SK-N-SH (cell line): ENCODE measurements around the gene PRELID1. TPM values are rescaled to one million over a fixed set of nuclear protein-coding genes. Genes with fewer than 3 reads are reported as not detected.

Experiments used
- CTCF ChIA-PET: fragments of 300-600, 350-600 bp; formaldehyde crosslinking; extraction: SDS; loops from one replicate; lab custom pipeline; 2021; lab: Yijun Ruan, JAX
- POLR2A ChIA-PET: fragments of 350-600 bp; sonication (Branson Sonifier 250); formaldehyde crosslinking; extraction: SDS; loops from one replicate; lab custom pipeline; 2020; ENCODE audit warnings: antibody characterized with exemption, inconsistent platforms; lab: Yijun Ruan, JAX
- DNase-seq: peaks from one replicate; pipeline ENCODE4 v3.0.0; 2012
- H2AFZ ChIP-seq: fragments of 200-600 bp; sonication (generic); 2 replicates; pipeline ENCODE4 v1.8.1; 2016; ENCODE audit warnings: antibody characterized with exemption, mild to moderate bottlenecking, low read depth
- H3F3A ChIP-seq: fragments of 200-600 bp; sonication (generic); replicated peaks from 2 replicates; pipeline ENCODE3; 2016; ENCODE audit warnings: antibody characterized with exemption, mild to moderate bottlenecking; ENCODE audit not compliant: insufficient read depth
- H3K27ac ChIP-seq, 2 experiments: fragments of 200-500 bp in 1 of 2; fragments of 200-600 bp in 1 of 2; sonication (Bioruptor generic) in 1 of 2; sonication (generic), shearing (Covaris generic) in 1 of 2; 2 replicates each; pipeline versions ENCODE4 v1.5.1 to v1.6.1; 2014 to 2016; ENCODE audit warnings: low read depth in 2 of 2, inconsistent platforms in 1 of 2, low read length in 1 of 2, mild to moderate bottlenecking in 1 of 2, mixed read lengths in 1 of 2
- H3K27me3 ChIP-seq: fragments of 200-600 bp; sonication (generic), shearing (Covaris generic); 2 replicates; pipeline ENCODE4 v1.6.1; 2016; ENCODE audit warnings: mixed run types; ENCODE audit not compliant: insufficient read depth
- H3K36me3 ChIP-seq, 2 experiments: fragments of 200-500 bp in 1 of 2; fragments of 200-600 bp in 1 of 2; sonication (Bioruptor generic) in 1 of 2; sonication (generic) in 1 of 2; replicated peaks in 1 of 2; 2 replicates each; pipeline versions ENCODE3 to v1.5.1; 2014 to 2016; ENCODE audit warnings: low read length in 1 of 2, mild to moderate bottlenecking in 1 of 2; ENCODE audit not compliant: insufficient read depth in 2 of 2, control insufficient read depth in 1 of 2
- H3K4me1 ChIP-seq, 2 experiments: fragments of 200-500 bp in 1 of 2; fragments of 200-600 bp in 1 of 2; sonication (Bioruptor generic) in 1 of 2; sonication (generic), shearing (Covaris generic) in 1 of 2; 2 replicates each; pipeline versions ENCODE4 v1.5.1 to v1.6.1; 2014 to 2016; ENCODE audit warnings: low read depth in 1 of 2, low read length in 1 of 2, mixed run types in 1 of 2; ENCODE audit not compliant: insufficient read depth in 2 of 2, control insufficient read depth in 1 of 2
- H3K4me2 ChIP-seq: fragments of 200-600 bp; sonication (generic), shearing (Covaris generic); 2 replicates; pipeline ENCODE4 v1.6.1; 2017; ENCODE audit warnings: mixed run types
- H3K4me3 ChIP-seq, 2 experiments: fragments of 200-500 bp in 1 of 2; fragments of 200-600 bp in 1 of 2; sonication (Bioruptor generic) in 1 of 2; sonication (generic), shearing (Covaris generic) in 1 of 2; 2 replicates each; pipeline versions ENCODE4 v1.5.1 to v1.8.1; 2014 to 2016; ENCODE audit warnings: low read depth in 2 of 2, inconsistent platforms in 1 of 2, low read length in 1 of 2, mild to moderate bottlenecking in 1 of 2, mixed read lengths in 1 of 2, moderate library complexity in 1 of 2
- H3K79me2 ChIP-seq: fragments of 200-600 bp; sonication (generic); 2 replicates; pipeline ENCODE4 v1.8.1; 2017; ENCODE audit warnings: mild to moderate bottlenecking; ENCODE audit not compliant: insufficient read depth
- H3K9ac ChIP-seq: fragments of 200-600 bp; sonication (generic); 2 replicates; pipeline ENCODE4 v1.6.1; 2017; ENCODE audit warnings: mixed run types
- H3K9me2 ChIP-seq: fragments of 200-600 bp; sonication (generic); 2 replicates; pipeline ENCODE4 v1.6.1; 2017; ENCODE audit warnings: mixed run types
- H3K9me3 ChIP-seq: fragments of 200-600 bp; sonication (generic); 2 replicates; pipeline ENCODE4 v1.6.1; 2017; ENCODE audit warnings: mixed run types, mild to moderate bottlenecking, moderate library complexity
- H4K20me1 ChIP-seq: fragments of 200-600 bp; sonication (generic); 2 replicates; pipeline ENCODE4 v1.6.1; 2017; ENCODE audit warnings: mild to moderate bottlenecking, mixed run types; ENCODE audit not compliant: insufficient read depth
- EZH2phosphoT487 ChIP-seq: fragments of 200-600 bp; sonication (generic); IDR thresholded peaks from 2 replicates; pipeline ENCODE4 v1.6.1; 2017; ENCODE audit warnings: low read depth, mixed run types, mild to moderate bottlenecking, antibody characterized with exemption, moderate library complexity, borderline replicate concordance
- FOXJ3 ChIP-seq: sonication (generic); formaldehyde crosslinking; IDR thresholded peaks from 2 replicates; pipeline ENCODE4 v1.5.1; 2020; ENCODE audit warnings: mild to moderate bottlenecking, missing genetic modification reagents
- FOXM1 ChIP-seq: IDR thresholded peaks from 2 replicates; pipeline ENCODE4 v1.4.0; 2012; ENCODE audit warnings: low read depth, mild to moderate bottlenecking
- GABPA ChIP-seq: IDR thresholded peaks from 2 replicates; pipeline ENCODE4 v1.4.0; 2012; ENCODE audit warnings: low read depth, mild to moderate bottlenecking
- GATA2 ChIP-seq: sonication (generic); formaldehyde crosslinking; IDR thresholded peaks from 2 replicates; pipeline ENCODE4 v1.5.0; 2020; ENCODE audit warnings: mild to moderate bottlenecking, missing genetic modification reagents
- RFX5 ChIP-seq: IDR thresholded peaks from 2 replicates; pipeline ENCODE4 v1.6.1; 2012; ENCODE audit warnings: mild to moderate bottlenecking, improper control_type of control experiment, low read length
- RXRA ChIP-seq: IDR thresholded peaks from 2 replicates; pipeline ENCODE4 v1.4.0; 2012; ENCODE audit warnings: low read depth, mild to moderate bottlenecking, borderline replicate concordance
- TAF1 ChIP-seq: IDR thresholded peaks from 2 replicates; pipeline ENCODE4 v1.6.1; 2012; ENCODE audit warnings: low read depth, mild to moderate bottlenecking, low read length, moderate library complexity, borderline replicate concordance
- TCF12 ChIP-seq: IDR thresholded peaks from 2 replicates; pipeline ENCODE4 v1.4.0; 2012
- TEAD4 ChIP-seq: IDR thresholded peaks from 2 replicates; pipeline ENCODE4 v1.4.0; 2012; ENCODE audit warnings: mild to moderate bottlenecking, borderline replicate concordance; ENCODE audit not compliant: insufficient read depth
- WGBS: methylation state at CpG from one replicate; pipeline ENCODE4 v1.1.6; 2017; ENCODE audit warnings: low lambda C conversion rate; 5-methylcytosine and 5-hydroxymethylcytosine counted together
- polyA plus RNA-seq, 3 experiments: library from polyadenylated mRNA; depleted of rRNA; stranded (reverse); fragments of >200 nt; gene quantifications; 2 replicates each; pipeline ENCODE4 v1.2.3, GENCODE V29; 2012
- TF ChIP-seq, protein P1 (sequence below): IDR thresholded peaks from 2 replicates; pipeline ENCODE4 v1.6.1; 2012; ENCODE audit warnings: mild to moderate bottlenecking, low read depth, low read length, moderate library complexity
- TF ChIP-seq, protein P2 (sequence below): IDR thresholded peaks from 2 replicates; pipeline ENCODE4 v1.4.0; 2012; ENCODE audit warnings: low read depth

Gene PRELID1
- polyA plus RNA-seq, 1 of the 3 experiments (the other 2 are of a cell fraction): 344 TPM

- TF ChIP-seq, protein P1, sequence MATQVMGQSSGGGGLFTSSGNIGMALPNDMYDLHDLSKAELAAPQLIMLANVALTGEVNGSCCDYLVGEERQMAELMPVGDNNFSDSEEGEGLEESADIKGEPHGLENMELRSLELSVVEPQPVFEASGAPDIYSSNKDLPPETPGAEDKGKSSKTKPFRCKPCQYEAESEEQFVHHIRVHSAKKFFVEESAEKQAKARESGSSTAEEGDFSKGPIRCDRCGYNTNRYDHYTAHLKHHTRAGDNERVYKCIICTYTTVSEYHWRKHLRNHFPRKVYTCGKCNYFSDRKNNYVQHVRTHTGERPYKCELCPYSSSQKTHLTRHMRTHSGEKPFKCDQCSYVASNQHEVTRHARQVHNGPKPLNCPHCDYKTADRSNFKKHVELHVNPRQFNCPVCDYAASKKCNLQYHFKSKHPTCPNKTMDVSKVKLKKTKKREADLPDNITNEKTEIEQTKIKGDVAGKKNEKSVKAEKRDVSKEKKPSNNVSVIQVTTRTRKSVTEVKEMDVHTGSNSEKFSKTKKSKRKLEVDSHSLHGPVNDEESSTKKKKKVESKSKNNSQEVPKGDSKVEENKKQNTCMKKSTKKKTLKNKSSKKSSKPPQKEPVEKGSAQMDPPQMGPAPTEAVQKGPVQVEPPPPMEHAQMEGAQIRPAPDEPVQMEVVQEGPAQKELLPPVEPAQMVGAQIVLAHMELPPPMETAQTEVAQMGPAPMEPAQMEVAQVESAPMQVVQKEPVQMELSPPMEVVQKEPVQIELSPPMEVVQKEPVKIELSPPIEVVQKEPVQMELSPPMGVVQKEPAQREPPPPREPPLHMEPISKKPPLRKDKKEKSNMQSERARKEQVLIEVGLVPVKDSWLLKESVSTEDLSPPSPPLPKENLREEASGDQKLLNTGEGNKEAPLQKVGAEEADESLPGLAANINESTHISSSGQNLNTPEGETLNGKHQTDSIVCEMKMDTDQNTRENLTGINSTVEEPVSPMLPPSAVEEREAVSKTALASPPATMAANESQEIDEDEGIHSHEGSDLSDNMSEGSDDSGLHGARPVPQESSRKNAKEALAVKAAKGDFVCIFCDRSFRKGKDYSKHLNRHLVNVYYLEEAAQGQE: no peak
- TF ChIP-seq, protein P2, sequence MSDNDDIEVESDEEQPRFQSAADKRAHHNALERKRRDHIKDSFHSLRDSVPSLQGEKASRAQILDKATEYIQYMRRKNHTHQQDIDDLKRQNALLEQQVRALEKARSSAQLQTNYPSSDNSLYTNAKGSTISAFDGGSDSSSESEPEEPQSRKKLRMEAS: no peak
- no peak for TF ChIP-seq GABPA
- TF ChIP-seq TCF12: no peak
- TF ChIP-seq EZH2phosphoT487: no peak
- no peak for TF ChIP-seq FOXM1
- no peak for TF ChIP-seq RFX5
- TF ChIP-seq, all 33 proteins: peak for 3
These were observed 14.4 kb downstream of the PRELID1 start (continued) for GRCh38 chr5:177317959-177318377.

DNA sequence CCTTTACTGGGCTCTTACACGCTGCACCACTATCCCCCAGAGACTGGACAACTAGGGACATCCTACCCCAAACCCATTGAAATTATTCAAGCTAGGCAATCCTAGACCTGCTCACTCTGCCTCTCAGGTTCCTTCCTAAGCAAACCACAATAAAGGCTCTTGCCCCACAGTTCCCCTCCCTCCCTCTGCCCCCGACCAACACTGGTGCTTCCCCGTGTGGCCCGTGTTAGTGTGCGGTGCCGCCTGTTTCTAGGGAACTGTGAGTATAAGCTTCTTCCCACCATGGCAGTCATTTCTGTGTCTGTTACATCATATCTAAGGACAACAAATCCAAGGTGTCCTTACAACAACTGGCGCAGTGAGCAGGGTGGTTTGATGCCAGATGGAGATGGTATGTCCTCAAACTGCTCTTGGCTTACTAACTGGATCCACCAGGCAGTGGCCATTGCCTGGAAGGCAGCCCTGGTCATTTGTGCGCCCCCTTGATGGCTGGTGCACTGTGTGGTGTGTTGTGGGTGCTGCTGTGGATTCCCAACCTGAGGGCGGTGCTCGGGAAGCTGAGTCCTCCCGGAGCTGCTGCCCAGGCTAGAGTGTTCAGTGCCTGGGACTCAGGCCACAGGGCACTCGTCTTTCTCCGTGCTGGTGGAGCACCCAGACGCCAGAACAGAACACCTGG is 16.5 kb downstream of the PRELID1 start:
- WGBS: 93% methylated on average over 9 of the region's 14 CpGs
- Histone ChIP-seq H3K9me2 (no peaks in the 10 kb centered on the region), H3K4me2 (no peak overlapping the region), H4K20me1 (no peaks in the 10 kb centered on the region), H3K36me3 (peaks cover 0 to 8% of the 10 kb centered on the region in 2 experiments), H3K4me3 (no peak overlapping the region), H2AFZ (no peak overlapping the region), H3K4me1 (no peaks in the 10 kb centered on the region), H3K9me3 (no peaks in the 10 kb centered on the region), H3K9ac (no peak overlapping the region), H3K79me2 (no peaks in the 10 kb centered on the region), H3F3A (peaks cover 5% of the 10 kb centered on the region), H3K27ac (no peak overlapping the region), H3K27me3 (no peaks in the 10 kb centered on the region)
- DNase-seq: no peak
- CTCF ChIA-PET: interaction anchor here (3.4 to 3.5 kb wide), 2 partner anchors 11 to 15 kb away, joined by 23 to 26 read pairs; no protein-coding TSS in a partner anchor
- TF ChIP-seq TEAD4 (no peak), GABPA (no peak), TAF1 (no peak), RXRA (no peak), FOXJ3 (CRISPR knock-in tag) (no peak), FOXM1 (no peak), GATA2 (CRISPR knock-in tag) (no peak)
- POLR2A ChIA-PET: no interaction called here
